H7 (cell line): ENCODE data around the gene CCDC102A. TPM values are rescaled to one million over a fixed set of nuclear protein-coding genes. Genes with fewer than 3 reads are reported as not detected.

Experiments used
- DNase-seq: peaks from one replicate; pipeline ENCODE4 v3.0.0; 2012
- H3K27me3 ChIP-seq: 2 replicates; pipeline ENCODE4 v1.6.0; 2011; ENCODE audit warnings: mild to moderate bottlenecking, low read length; ENCODE audit not compliant: control insufficient read depth, insufficient read depth
- H3K36me3 ChIP-seq: replicated peaks from 2 replicates; pipeline ENCODE4 v1.5.1; 2011; ENCODE audit warnings: low read length; ENCODE audit not compliant: control insufficient read depth, insufficient read depth
- H3K4me3 ChIP-seq: 2 replicates; pipeline ENCODE4 v1.5.1; 2011; ENCODE audit warnings: low read depth, mild to moderate bottlenecking, control low read depth, low read length, moderate library complexity; ENCODE audit not compliant: insufficient read depth
- total RNA-seq: library from RNA; depleted of rRNA; stranded (reverse); fragments of >200 nt; shearing (Covaris generic); gene quantifications from 2 replicates; pipeline ENCODE4 v1.2.3, GENCODE V29; 2014

Gene CCDC102A
- total RNA-seq, 1 experiment from 2014 or later = 10.4 TPM

DNA sequence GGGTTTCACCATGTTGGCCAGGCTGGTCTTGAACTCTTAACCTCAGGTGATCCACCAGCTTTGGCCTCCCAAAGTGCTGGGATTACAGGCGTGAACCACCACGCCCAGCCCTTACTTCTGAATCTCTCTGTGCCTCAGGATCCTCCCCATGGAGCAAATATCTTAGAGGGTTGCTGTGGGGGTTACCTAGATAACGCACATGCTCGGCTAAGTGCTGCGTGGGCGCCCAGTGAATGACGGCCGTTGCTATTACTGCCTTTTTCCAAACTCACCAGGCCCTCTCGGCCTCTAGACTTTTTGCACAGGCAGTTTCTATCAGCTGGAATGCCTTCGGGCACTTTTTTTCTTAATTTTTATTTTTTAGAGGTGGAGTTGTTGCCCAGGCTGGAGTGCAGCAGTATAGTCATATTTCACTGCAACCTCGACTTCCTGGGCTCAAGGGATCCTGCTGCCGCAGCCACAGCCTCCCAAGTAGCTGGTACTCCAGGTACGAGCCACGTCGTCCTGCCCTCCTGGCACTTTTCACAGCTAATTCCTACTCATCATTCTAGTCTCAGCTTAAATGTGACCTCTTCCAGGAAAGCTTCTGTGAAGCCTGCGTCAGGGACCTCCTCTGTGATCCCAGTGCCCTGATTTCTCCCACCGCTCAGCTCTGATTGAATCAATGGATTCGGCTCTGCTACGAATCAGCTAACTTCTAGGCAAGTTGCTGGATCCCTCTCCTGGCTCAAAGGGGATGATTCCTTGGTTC lies 8.6 kb downstream of the CCDC102A start:
- H3K36me3 ChIP-seq = no peaks in the 10 kb centered on the region; the same call in 1 of the 2 replicates
- H3K27me3 ChIP-seq = peaks cover 8% of the 10 kb centered on the region
- DNase-seq = peak; percentile 14
- peak overlapping the region; percentile 63; the same call in 1 of the 2 replicates for H3K4me3 ChIP-seq

DNA sequence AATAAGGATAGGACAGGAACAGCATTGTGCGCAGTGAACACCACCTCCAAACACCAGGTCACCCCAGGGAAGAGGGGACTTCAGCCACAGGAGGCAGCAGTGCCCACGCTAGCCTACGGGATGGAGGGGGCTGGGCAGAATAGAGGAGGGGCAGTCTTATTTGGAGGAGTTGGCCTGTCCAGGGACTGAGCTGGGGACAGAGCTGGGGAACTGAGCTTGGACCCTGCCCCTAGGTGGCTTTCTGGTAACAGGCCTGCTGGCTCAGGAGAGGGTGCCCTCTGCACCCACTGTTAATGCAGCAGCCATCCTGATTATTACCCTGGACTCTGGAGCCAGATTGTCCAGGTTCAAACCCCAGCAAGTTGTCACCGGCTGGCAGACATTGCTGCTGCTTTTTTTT lies 9.3 kb downstream of the CCDC102A start:
- no peaks in the 10 kb centered on the region; the same call in 1 of the 2 replicates for H3K36me3 ChIP-seq
- no peak overlapping the region for H3K4me3 ChIP-seq
- peaks cover 8% of the 10 kb centered on the region for H3K27me3 ChIP-seq
- peak; percentile 70 for DNase-seq

- peaks cover 8% of the 10 kb centered on the region for H3K27me3 ChIP-seq
- no peak overlapping the region for H3K4me3 ChIP-seq
- H3K36me3 ChIP-seq = no peaks in the 10 kb centered on the region
- peak; percentile 25 for DNase-seq
Measured at GRCh38 chr16:57526498-57526897, 9.9 kb downstream of the CCDC102A start.

GRCh38 chr16:57525761-57526160 lies 10.6 kb downstream of the CCDC102A start:
- Histone ChIP-seq H3K36me3 (no peaks in the 10 kb centered on the region), H3K27me3 (peaks cover 8% of the 10 kb centered on the region), H3K4me3 (no peak overlapping the region)
- peak; percentile 48 for DNase-seq

DNA sequence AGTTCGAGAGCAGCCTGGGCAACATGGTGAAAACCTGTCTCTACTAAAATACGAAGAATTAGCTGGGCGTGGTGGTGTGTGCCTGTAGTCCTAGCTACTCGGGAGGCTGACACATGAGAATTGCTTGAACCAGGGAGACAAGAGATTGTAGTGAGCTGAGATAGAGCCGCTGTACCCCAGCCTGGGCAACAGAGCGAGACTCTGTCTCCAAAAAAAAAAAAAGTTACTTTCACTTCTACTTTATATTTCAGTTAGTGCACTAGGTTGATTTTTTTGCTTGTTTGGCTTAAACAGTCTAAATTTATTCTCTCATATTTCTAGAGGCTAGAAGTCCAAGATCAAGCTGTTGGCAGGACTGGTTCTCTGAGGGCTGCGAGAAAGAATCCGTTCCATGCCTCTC lies 13.4 kb downstream of the CCDC102A start:
- H3K27me3 ChIP-seq = peaks cover 2% of the 10 kb centered on the region; the same call in 1 of the 2 replicates
- H3K4me3 ChIP-seq = no peak overlapping the region
- DNase-seq = no peak
- no peaks in the 10 kb centered on the region for H3K36me3 ChIP-seq

- no peak overlapping the region for H3K4me3 ChIP-seq
- DNase-seq = peak; percentile 96
- no peaks in the 10 kb centered on the region for H3K36me3 ChIP-seq
- no peaks in the 10 kb centered on the region for H3K27me3 ChIP-seq
Measured at GRCh38 chr16:57519796-57520360, 16.5 kb downstream of the CCDC102A start.

- Histone ChIP-seq H3K4me3 (no peak overlapping the region), H3K36me3 (no peaks in the 10 kb centered on the region), H3K27me3 (no peaks in the 10 kb centered on the region)
- no peak for DNase-seq
Measured at GRCh38 chr16:57518922-57519321, 17.4 kb downstream of the CCDC102A start.

DNA sequence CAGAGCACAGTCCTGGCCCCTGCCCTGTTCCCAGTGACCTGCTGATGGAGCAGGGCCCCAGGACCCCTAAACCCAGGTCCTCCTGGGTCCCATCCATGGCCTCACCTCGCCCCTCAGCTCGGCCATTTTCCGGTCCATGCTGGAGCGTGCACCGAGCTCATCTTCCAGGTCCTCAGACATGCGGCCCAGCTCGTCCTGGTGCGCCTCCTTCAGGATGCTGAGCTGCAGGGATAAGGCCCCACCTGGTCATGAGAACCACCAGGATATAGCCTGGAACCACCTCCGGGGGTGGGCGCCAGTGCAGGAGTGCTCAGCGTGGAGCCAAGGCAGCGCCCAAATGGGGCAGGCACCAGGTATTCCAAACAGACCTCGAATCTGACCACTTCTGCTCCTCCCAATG lies 17.9 kb downstream of the CCDC102A start:
- DNase-seq = peak; percentile 76
- Histone ChIP-seq H3K4me3 (no peak overlapping the region), H3K36me3 (no peaks in the 10 kb centered on the region), H3K27me3 (no peaks in the 10 kb centered on the region)

- no peaks in the 10 kb centered on the region for H3K27me3 ChIP-seq
- H3K4me3 ChIP-seq = no peak overlapping the region
- no peaks in the 10 kb centered on the region for H3K36me3 ChIP-seq
- no peak for DNase-seq
Measured at GRCh38 chr16:57517397-57518367, 18.7 kb downstream of the CCDC102A start.

DNA sequence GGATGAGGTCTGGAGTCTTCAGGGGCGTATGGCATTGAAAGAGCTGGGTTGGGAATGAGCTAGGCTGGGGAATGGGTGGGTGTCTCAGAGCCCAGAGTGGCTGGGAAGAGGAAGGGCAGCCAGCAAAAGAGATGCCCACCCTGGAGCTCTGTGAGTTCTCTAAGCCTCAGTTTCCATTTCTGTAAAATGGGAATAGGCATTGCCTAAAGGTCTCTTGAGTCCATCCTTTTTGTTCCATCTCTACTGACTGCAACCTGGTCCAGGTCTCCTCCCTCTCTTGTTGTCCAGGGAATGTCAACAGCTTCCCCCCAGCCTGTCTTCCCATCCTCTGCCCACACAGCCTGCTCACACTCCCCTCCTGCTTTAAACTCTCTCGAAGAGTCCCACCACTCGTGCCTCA lies 19.6 kb downstream of the CCDC102A start:
- no peaks in the 10 kb centered on the region for H3K27me3 ChIP-seq
- H3K36me3 ChIP-seq = no peaks in the 10 kb centered on the region
- DNase-seq = no peak
- H3K4me3 ChIP-seq = no peak overlapping the region

DNA sequence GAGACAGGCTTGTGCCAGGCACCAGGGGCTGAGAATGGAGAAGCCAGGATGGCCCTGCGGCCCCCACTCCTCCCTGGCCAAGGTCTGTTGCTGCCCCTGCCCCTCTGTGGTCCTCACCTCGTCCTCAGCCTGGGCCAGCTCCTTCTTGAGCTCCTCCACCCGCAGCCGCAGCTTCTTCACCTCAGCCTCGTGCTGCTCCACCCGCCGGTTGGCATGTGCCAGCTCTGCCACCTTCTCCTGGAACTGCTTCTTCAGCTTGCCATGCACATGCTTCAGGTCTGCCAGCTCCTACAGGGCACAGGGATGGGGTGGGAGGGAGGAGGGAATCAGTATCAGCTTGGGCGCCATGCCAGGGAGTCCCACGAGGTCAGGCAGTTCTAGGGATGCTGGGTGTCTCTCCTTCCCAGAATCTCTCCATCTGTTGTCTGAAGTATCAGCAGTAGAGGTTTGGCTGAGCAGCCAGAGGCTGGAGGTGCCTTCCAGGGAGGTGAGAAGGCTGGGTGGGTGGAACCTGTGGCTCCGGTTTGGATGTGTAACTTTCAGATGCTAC lies 20.1 kb downstream of the CCDC102A start:
- no peaks in the 10 kb centered on the region for H3K36me3 ChIP-seq
- no peaks in the 10 kb centered on the region for H3K27me3 ChIP-seq
- no peak overlapping the region for H3K4me3 ChIP-seq
- no peak for DNase-seq

DNA sequence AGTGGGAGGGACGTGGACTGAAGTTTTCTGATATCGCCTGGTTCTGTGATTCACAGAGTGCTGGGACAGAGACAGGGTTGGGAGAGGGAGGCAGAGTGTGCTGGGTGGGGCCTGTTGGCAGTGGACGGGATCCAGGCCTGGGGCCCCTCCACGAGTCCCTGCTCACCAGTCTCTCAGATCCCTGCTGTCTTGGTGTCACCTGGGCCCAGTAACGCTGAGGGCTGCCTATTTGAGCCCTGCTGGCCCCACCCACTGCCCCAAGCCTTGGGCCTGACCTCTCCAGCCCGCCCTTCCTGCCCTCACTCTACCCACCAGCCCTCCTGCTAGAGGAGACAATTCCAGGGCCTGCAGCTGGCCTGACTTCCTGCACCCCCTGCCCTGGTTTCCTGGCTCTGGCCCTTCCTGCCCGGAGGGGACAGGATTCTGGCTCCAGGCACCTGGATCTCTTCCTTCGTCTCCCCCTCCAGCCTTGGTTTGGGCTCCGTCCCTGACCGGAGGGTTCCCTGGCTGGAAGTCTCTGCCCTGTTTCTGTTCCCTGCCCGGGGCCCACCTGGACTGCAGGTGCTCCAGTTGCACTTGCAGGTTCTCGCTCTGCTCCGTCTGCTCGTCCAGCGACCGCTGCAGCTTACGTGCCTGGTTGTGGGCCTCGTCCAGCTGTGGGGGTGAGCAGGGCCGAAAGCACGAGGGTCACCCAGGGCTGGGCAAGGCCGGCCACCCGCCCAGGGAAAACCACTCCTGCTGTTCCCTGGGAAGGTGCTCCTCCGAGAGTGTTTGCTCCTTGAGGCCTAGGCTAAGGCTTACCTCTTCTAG lies 21.4 kb downstream of the CCDC102A start:
- DNase-seq = peak; percentile 71
- H3K4me3 ChIP-seq = no peak overlapping the region
- no peaks in the 10 kb centered on the region for H3K36me3 ChIP-seq
- no peaks in the 10 kb centered on the region for H3K27me3 ChIP-seq

- Histone ChIP-seq H3K27me3 (no peaks in the 10 kb centered on the region), H3K36me3 (no peaks in the 10 kb centered on the region), H3K4me3 (no peak overlapping the region)
- DNase-seq = no peak
Measured at GRCh38 chr16:57514371-57514770, 22.0 kb downstream of the CCDC102A start.
